CD4-positive, alpha-beta T cell treated with Interleukin-15 for 4 hours (primary cell): ENCODE results near the gene IDH3B.
A peak's percentile ranks its signal among the peaks of the same experiment; 100 is the strongest.

ENCODE experiments used
- DNase-seq: peaks from one replicate; pipeline ENCODE4 v3.0.0-alpha.2; 2020; ENCODE audit warnings: low spot score

The IDH3B gene

GRCh38 chr20:2656471-2657117 lies 7.4 kb downstream of the IDH3B start:
- DNase-seq: no peak

GRCh38 chr20:2655331-2656116 lies 8.5 kb downstream of the IDH3B start:
- DNase-seq: no peak

- DNase-seq: no peak
Measured at GRCh38 chr20:2654831-2655230, 9.2 kb downstream of the IDH3B start.

- DNase-seq: no peak
Measured at GRCh38 chr20:2654384-2654822, 9.6 kb downstream of the IDH3B start.

- DNase-seq: no peak
Measured at GRCh38 chr20:2653556-2654383, 10.2 kb downstream of the IDH3B start.

- no peak for DNase-seq
Measured at GRCh38 chr20:2652724-2653555, 11.1 kb downstream of the IDH3B start.

GRCh38 chr20:2651772-2652723 lies 12.0 kb downstream of the IDH3B start, which contains the start of gene NOP56:
Gene NOP56 (plus strand): TSS chr20:2652632. CDS start chr20:2652661, 29 bp downstream.
- peak; percentile 95 for DNase-seq

- no peak for DNase-seq
Measured at GRCh38 chr20:2643708-2644107, 20.3 kb downstream of the IDH3B start.

- DNase-seq: no peak
Measured at GRCh38 chr20:2640899-2641298, 23.1 kb downstream of the IDH3B start.

GRCh38 chr20:2640260-2640659 lies 23.8 kb downstream of the IDH3B start:
- DNase-seq: no peak

- peak; percentile 10 for DNase-seq
Measured at GRCh38 chr20:2637246-2637645, 26.8 kb downstream of the IDH3B start.

GRCh38 chr20:2633381-2633780 lies 30.6 kb downstream of the IDH3B start:
- DNase-seq: no peak

- DNase-seq: no peak
Measured at GRCh38 chr20:2631228-2631627, 32.8 kb downstream of the IDH3B start.

- no peak for DNase-seq
Measured at GRCh38 chr20:2626853-2627541, 37.0 kb downstream of the IDH3B start.

GRCh38 chr20:2625062-2625461 lies 39.0 kb downstream of the IDH3B start:
- DNase-seq: no peak

- no peak for DNase-seq
Measured at GRCh38 chr20:2624190-2624589, 39.8 kb downstream of the IDH3B start.

GRCh38 chr20:2619961-2620595 lies 43.9 kb downstream of the IDH3B start:
- DNase-seq: no peak

- no peak for DNase-seq
Measured at GRCh38 chr20:2619337-2619736, 44.7 kb downstream of the IDH3B start.

GRCh38 chr20:2618815-2619214 lies 45.2 kb downstream of the IDH3B start:
- DNase-seq: no peak
